Measurements from ENCODE around the gene BRIX1.

GRCh38 chr5:34932947-34933346 is 17.4 kb downstream of the BRIX1 start:
- TF ChIP-seq, protein P1, sequence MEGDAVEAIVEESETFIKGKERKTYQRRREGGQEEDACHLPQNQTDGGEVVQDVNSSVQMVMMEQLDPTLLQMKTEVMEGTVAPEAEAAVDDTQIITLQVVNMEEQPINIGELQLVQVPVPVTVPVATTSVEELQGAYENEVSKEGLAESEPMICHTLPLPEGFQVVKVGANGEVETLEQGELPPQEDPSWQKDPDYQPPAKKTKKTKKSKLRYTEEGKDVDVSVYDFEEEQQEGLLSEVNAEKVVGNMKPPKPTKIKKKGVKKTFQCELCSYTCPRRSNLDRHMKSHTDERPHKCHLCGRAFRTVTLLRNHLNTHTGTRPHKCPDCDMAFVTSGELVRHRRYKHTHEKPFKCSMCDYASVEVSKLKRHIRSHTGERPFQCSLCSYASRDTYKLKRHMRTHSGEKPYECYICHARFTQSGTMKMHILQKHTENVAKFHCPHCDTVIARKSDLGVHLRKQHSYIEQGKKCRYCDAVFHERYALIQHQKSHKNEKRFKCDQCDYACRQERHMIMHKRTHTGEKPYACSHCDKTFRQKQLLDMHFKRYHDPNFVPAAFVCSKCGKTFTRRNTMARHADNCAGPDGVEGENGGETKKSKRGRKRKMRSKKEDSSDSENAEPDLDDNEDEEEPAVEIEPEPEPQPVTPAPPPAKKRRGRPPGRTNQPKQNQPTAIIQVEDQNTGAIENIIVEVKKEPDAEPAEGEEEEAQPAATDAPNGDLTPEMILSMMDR (IDR thresholded peaks at IDR 0.05) = no peak
- TF ChIP-seq EZH2 (IDR thresholded peaks at IDR 0.05; ENCODE audit: borderline replicate concordance, insufficient read depth, low read depth, low read length, poor library complexity, severe bottlenecking) = no peak
